ENCODE results near the gene MGLL. TPM values are rescaled to one million over a fixed set of nuclear protein-coding genes. Genes with fewer than 3 reads are reported as not detected.
A peak's percentile ranks its signal among the peaks of the same experiment; 100 is the strongest.

Gene MGLL
- total RNA-seq, 6 experiments from 2014 or later, result 97.0 to 168 (median 115) TPM

DNA sequence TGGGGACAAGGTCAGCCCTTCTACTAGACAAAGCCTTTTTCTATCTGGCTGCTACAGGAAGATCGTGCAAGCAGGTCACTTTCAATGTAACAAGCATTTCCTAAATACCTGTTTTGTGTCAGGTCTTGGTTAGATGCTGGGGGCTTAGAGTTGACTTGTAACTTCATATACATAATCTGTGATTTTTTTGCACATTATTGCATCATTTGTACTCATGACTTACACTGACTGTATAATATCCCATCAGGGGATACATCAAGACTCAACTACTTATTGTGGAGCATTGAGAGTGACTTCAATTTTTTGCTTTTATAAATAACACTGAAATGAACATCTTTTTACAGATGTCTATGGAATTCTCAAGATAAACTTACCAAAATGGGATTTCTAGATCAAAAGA lies 80.6 kb downstream of the MGLL start:
- TF ChIP-seq POLR2A (IDR thresholded peaks at IDR 0.05), result no peak
- no peak for TF ChIP-seq CTCF (IDR thresholded peaks at IDR 0.05)
- DNase-seq (no peak), ATAC-seq (no peak)
- H3K4me1 ChIP-seq, result peaks cover 0 to 2% (median under 1%) of the 10 kb centered on the region in 4 donors
- H3K9me3 ChIP-seq, result no peaks in the 10 kb centered on the region
- H3K4me3 ChIP-seq, result no peak overlapping the region
- peaks cover 0 to 6% (median 0%) of the 10 kb centered on the region in 4 donors for H3K36me3 ChIP-seq
- intact Hi-C loops (cut with DNase I), result no loop called here
- no peak overlapping the region for H3K27ac ChIP-seq
- H3K27me3 ChIP-seq, result no peaks in the 10 kb centered on the region
- 100% methylated on average over 1 of the region's 1 CpG for WGBS (ENCODE audit: insufficient coverage, low coverage, low lambda C conversion rate, missing lambda C conversion rate)

- no peaks in the 10 kb centered on the region for H3K27me3 ChIP-seq
- no peak overlapping the region for H3K27ac ChIP-seq
- no peak overlapping the region for H3K4me3 ChIP-seq
- H3K4me1 ChIP-seq, result peaks cover 0 to 6% (median 2%) of the 10 kb centered on the region in 4 donors
- DNase-seq (no peak), ATAC-seq (peak in 1 of 4 donors; percentile 7)
- WGBS (ENCODE audit: insufficient coverage, low coverage, low lambda C conversion rate, missing lambda C conversion rate), result 100% methylated on average over 1 of the region's 8 CpGs
- intact Hi-C loops (cut with DNase I), result no loop called here
- H3K36me3 ChIP-seq, result peaks cover 0 to 6% (median 0%) of the 10 kb centered on the region in 4 donors
- no peak for TF ChIP-seq CTCF (IDR thresholded peaks at IDR 0.05)
- TF ChIP-seq POLR2A (IDR thresholded peaks at IDR 0.05), result no peak
- no peaks in the 10 kb centered on the region for H3K9me3 ChIP-seq
Observed at GRCh38 chr3:127741246-127741645, 81.1 kb downstream of the MGLL start.

GRCh38 chr3:127740136-127740915 lies 82.0 kb downstream of the MGLL start:
- TF ChIP-seq POLR2A (IDR thresholded peaks at IDR 0.05) (no peak), CTCF (IDR thresholded peaks at IDR 0.05) (no peak)
- intact Hi-C loops (cut with DNase I), result no loop called here
- Histone ChIP-seq H3K4me3 (no peak overlapping the region), H3K27ac (no peak overlapping the region), H3K9me3 (no peaks in the 10 kb centered on the region), H3K27me3 (no peaks in the 10 kb centered on the region), H3K36me3 (peaks cover 0 to 6% (median 0%) of the 10 kb centered on the region in 4 donors), H3K4me1 (peaks cover 0 to 11% (median 2%) of the 10 kb centered on the region in 4 donors)
- ATAC-seq (no peak), DNase-seq (no peak)
- 90% methylated on average over 16 of the region's 20 CpGs for WGBS (ENCODE audit: insufficient coverage, low coverage, low lambda C conversion rate, missing lambda C conversion rate)

GRCh38 chr3:127739347-127740135 lies 82.8 kb downstream of the MGLL start:
- no peak for TF ChIP-seq POLR2A (IDR thresholded peaks at IDR 0.05)
- TF ChIP-seq CTCF (IDR thresholded peaks at IDR 0.05), result no peak
- Histone ChIP-seq H3K4me1 (peaks cover 0 to 11% (median 2%) of the 10 kb centered on the region in 4 donors), H3K9me3 (no peaks in the 10 kb centered on the region), H3K4me3 (no peak overlapping the region), H3K36me3 (peaks cover 0 to 1% (median 0%) of the 10 kb centered on the region in 4 donors), H3K27ac (no peak overlapping the region), H3K27me3 (no peaks in the 10 kb centered on the region)
- WGBS (ENCODE audit: insufficient coverage, low coverage, low lambda C conversion rate, missing lambda C conversion rate), result 84% methylated on average over 5 of the region's 12 CpGs
- intact Hi-C loops (cut with DNase I), result no loop called here
- no peak for DNase-seq
- ATAC-seq, result peak in 1 of 4 donors; percentile 5

Measured in right lobe of liver (tissue), 6 donors.